ENCODE results near the gene NLRC5.

DNA sequence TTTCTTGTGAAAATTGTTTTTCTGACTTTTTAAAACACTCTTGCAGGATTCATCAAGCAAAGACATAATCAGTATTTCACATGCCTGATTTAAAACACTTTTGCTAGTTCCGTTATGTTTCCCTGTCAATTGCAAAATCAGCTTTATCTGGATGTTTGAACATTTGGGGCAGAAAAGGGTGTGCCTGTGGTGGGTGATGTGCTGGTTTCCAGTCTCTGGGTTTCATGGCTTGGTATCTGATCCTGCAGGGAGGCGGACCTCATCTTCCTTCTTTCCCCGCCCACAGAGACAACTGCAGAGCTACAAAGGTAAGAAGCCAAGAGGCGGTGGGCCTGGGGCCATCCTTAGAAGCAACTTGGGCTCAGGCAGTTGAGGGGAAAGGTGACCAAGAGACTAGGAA is 41.8 kb downstream of the NLRC5 start:
- TF ChIP-seq CTCF (IDR thresholded peaks at IDR 0.05) (no peak), POLR2A (IDR thresholded peaks at IDR 0.05) (no peak)

Measured in body of pancreas (tissue), 4 donors.